ENCODE data around the gene ATP8A2. TPM values are rescaled to one million over a fixed set of nuclear protein-coding genes. Genes with fewer than 3 reads are reported as not detected.

ATP8A2 gene
- total RNA-seq, 2 experiments from 2014 or later, result 0.10 to 0.15 TPM

GRCh38 chr13:26022538-26023292 is 650.9 kb downstream of the ATP8A2 start:
- Mint-ChIP-seq H3K27ac (no peak overlapping the region), H3K9me3 (no peaks in the 10 kb centered on the region), H3K27me3 (peaks cover 7% of the 10 kb centered on the region), H3K4me1 (no peaks in the 10 kb centered on the region), H3K36me3 (ENCODE audit: low read depth) (no peaks in the 10 kb centered on the region), H3K4me3 (no peak overlapping the region)
- CTCF ChIA-PET, result no interaction called here
- POLR2A ChIA-PET, result no interaction called here
- no peak for DNase-seq

- ChIA-PET CTCF (no interaction called here), POLR2A (interaction anchor here (0.6 kb wide), 1 partner anchor 24 kb away, joined by 3 read pairs; no protein-coding TSS in a partner anchor)
- Mint-ChIP-seq H3K27me3 (peaks cover 7% of the 10 kb centered on the region), H3K4me1 (no peaks in the 10 kb centered on the region), H3K36me3 (ENCODE audit: low read depth) (no peaks in the 10 kb centered on the region), H3K4me3 (no peak overlapping the region), H3K27ac (no peak overlapping the region), H3K9me3 (no peaks in the 10 kb centered on the region)
- DNase-seq, result no peak
Measured at GRCh38 chr13:26024558-26024957, 652.8 kb downstream of the ATP8A2 start.

- POLR2A ChIA-PET, result no interaction called here
- CTCF ChIA-PET, result no interaction called here
- peaks cover 7% of the 10 kb centered on the region for H3K27me3 Mint-ChIP-seq
- no peaks in the 10 kb centered on the region for H3K9me3 Mint-ChIP-seq
- no peak overlapping the region for H3K27ac Mint-ChIP-seq
- DNase-seq, result no peak
- no peaks in the 10 kb centered on the region for H3K36me3 Mint-ChIP-seq (ENCODE audit: low read depth)
- no peaks in the 10 kb centered on the region for H3K4me1 Mint-ChIP-seq
- no peak overlapping the region for H3K4me3 Mint-ChIP-seq
Measured at GRCh38 chr13:26025196-26025595, 653.4 kb downstream of the ATP8A2 start.

- Mint-ChIP-seq H3K4me3 (no peak overlapping the region), H3K27ac (no peak overlapping the region), H3K36me3 (ENCODE audit: low read depth) (no peaks in the 10 kb centered on the region), H3K4me1 (no peaks in the 10 kb centered on the region), H3K27me3 (peaks cover 7% of the 10 kb centered on the region), H3K9me3 (peaks cover 1% of the 10 kb centered on the region)
- POLR2A ChIA-PET, result no interaction called here
- CTCF ChIA-PET, result no interaction called here
- DNase-seq, result no peak
Measured at GRCh38 chr13:26025771-26026170, 654.0 kb downstream of the ATP8A2 start.

GRCh38 chr13:26026211-26026610 is 654.4 kb downstream of the ATP8A2 start:
- CTCF ChIA-PET, result no interaction called here

GRCh38 chr13:26029581-26030136 is 657.9 kb downstream of the ATP8A2 start:
- H3K4me3 Mint-ChIP-seq, result no peak overlapping the region
- peaks cover 5% of the 10 kb centered on the region for H3K9me3 Mint-ChIP-seq
- ChIA-PET POLR2A (no interaction called here), CTCF (no interaction called here)
- H3K36me3 Mint-ChIP-seq (ENCODE audit: low read depth), result no peaks in the 10 kb centered on the region
- no peak overlapping the region for H3K27ac Mint-ChIP-seq
- H3K4me1 Mint-ChIP-seq, result no peaks in the 10 kb centered on the region
- H3K27me3 Mint-ChIP-seq, result peaks cover 5% of the 10 kb centered on the region
- no peak for DNase-seq

More at GRCh38 chr13:26026211-26026610, 654.4 kb downstream of the ATP8A2 start:
- Mint-ChIP-seq H3K27me3 (peaks cover 7% of the 10 kb centered on the region), H3K27ac (no peak overlapping the region), H3K4me3 (no peak overlapping the region), H3K4me1 (no peaks in the 10 kb centered on the region), H3K36me3 (ENCODE audit: low read depth) (no peaks in the 10 kb centered on the region), H3K9me3 (peaks cover 2% of the 10 kb centered on the region)
- DNase-seq, result no peak
- POLR2A ChIA-PET, result interaction anchor here (0.8 kb wide), 1 partner anchor 189 kb away, joined by 3 read pairs; no protein-coding TSS in a partner anchor

GRCh38 chr13:26030331-26030730 is 658.6 kb downstream of the ATP8A2 start:
- peaks cover 5% of the 10 kb centered on the region for H3K9me3 Mint-ChIP-seq
- no peaks in the 10 kb centered on the region for H3K36me3 Mint-ChIP-seq (ENCODE audit: low read depth)
- ChIA-PET CTCF (no interaction called here), POLR2A (no interaction called here)
- no peak overlapping the region for H3K4me3 Mint-ChIP-seq
- DNase-seq, result no peak
- H3K27ac Mint-ChIP-seq, result no peak overlapping the region
- H3K27me3 Mint-ChIP-seq, result peaks cover 3% of the 10 kb centered on the region
- no peaks in the 10 kb centered on the region for H3K4me1 Mint-ChIP-seq

- CTCF ChIA-PET, result no interaction called here
- no peak for DNase-seq
Measured at GRCh38 chr13:26034018-26034417, 662.2 kb downstream of the ATP8A2 start.

GRCh38 chr13:26036383-26036782 is 664.6 kb downstream of the ATP8A2 start:
- Mint-ChIP-seq H3K27ac (no peak overlapping the region), H3K4me3 (no peak overlapping the region), H3K4me1 (no peaks in the 10 kb centered on the region), H3K9me3 (peaks cover 3% of the 10 kb centered on the region), H3K36me3 (ENCODE audit: low read depth) (no peaks in the 10 kb centered on the region), H3K27me3 (peaks cover 4% of the 10 kb centered on the region)
- POLR2A ChIA-PET, result no interaction called here
- CTCF ChIA-PET, result interaction anchor here (0.6 to 0.7 kb wide), 2 partner anchors 9 to 530 kb away, joined by 3 read pairs; no protein-coding TSS in a partner anchor
- no peak for DNase-seq

More at GRCh38 chr13:26034018-26034417, 662.2 kb downstream of the ATP8A2 start:
- Mint-ChIP-seq H3K27ac (no peak overlapping the region), H3K9me3 (peaks cover 5% of the 10 kb centered on the region), H3K4me1 (no peaks in the 10 kb centered on the region), H3K27me3 (peaks cover 4% of the 10 kb centered on the region), H3K4me3 (no peak overlapping the region), H3K36me3 (ENCODE audit: low read depth) (no peaks in the 10 kb centered on the region)
- POLR2A ChIA-PET, result no interaction called here

- peaks cover 9% of the 10 kb centered on the region for H3K27me3 Mint-ChIP-seq
- H3K36me3 Mint-ChIP-seq (ENCODE audit: low read depth), result no peaks in the 10 kb centered on the region
- ChIA-PET CTCF (interaction anchor here (0.7 kb wide), 1 partner anchor 10 kb away, joined by 3 read pairs; no protein-coding TSS in a partner anchor), POLR2A (no interaction called here)
- H3K9me3 Mint-ChIP-seq, result no peaks in the 10 kb centered on the region
- H3K27ac Mint-ChIP-seq, result no peak overlapping the region
- DNase-seq, result peak; percentile 28
- H3K4me1 Mint-ChIP-seq, result no peaks in the 10 kb centered on the region
- no peak overlapping the region for H3K4me3 Mint-ChIP-seq
Measured at GRCh38 chr13:26037302-26037701, 665.5 kb downstream of the ATP8A2 start.

GRCh38 chr13:26038931-26039475 is 667.2 kb downstream of the ATP8A2 start:
- H3K27ac Mint-ChIP-seq, result no peak overlapping the region
- H3K4me1 Mint-ChIP-seq, result no peaks in the 10 kb centered on the region
- H3K36me3 Mint-ChIP-seq (ENCODE audit: low read depth), result no peaks in the 10 kb centered on the region
- DNase-seq, result no peak
- H3K9me3 Mint-ChIP-seq, result no peaks in the 10 kb centered on the region
- peaks cover 10% of the 10 kb centered on the region for H3K27me3 Mint-ChIP-seq
- POLR2A ChIA-PET, result no interaction called here
- H3K4me3 Mint-ChIP-seq, result no peak overlapping the region
- CTCF ChIA-PET, result no interaction called here

- Mint-ChIP-seq H3K9me3 (no peaks in the 10 kb centered on the region), H3K27me3 (peaks cover 8% of the 10 kb centered on the region), H3K4me3 (no peak overlapping the region), H3K36me3 (ENCODE audit: low read depth) (no peaks in the 10 kb centered on the region), H3K4me1 (peaks cover 9% of the 10 kb centered on the region), H3K27ac (no peak overlapping the region)
- no peak for DNase-seq
- ChIA-PET POLR2A (interaction anchor here (0.7 kb wide), 1 partner anchor 19 kb away, joined by 3 read pairs; no protein-coding TSS in a partner anchor), CTCF (no interaction called here)
Measured at GRCh38 chr13:26041444-26041843, 669.7 kb downstream of the ATP8A2 start.

GRCh38 chr13:26042785-26043184 is 671.0 kb downstream of the ATP8A2 start:
- Mint-ChIP-seq H3K27me3 (peaks cover 17% of the 10 kb centered on the region), H3K27ac (no peak overlapping the region), H3K9me3 (no peaks in the 10 kb centered on the region), H3K4me3 (no peak overlapping the region), H3K4me1 (peaks cover 9% of the 10 kb centered on the region), H3K36me3 (ENCODE audit: low read depth) (no peaks in the 10 kb centered on the region)
- POLR2A ChIA-PET, result no interaction called here
- CTCF ChIA-PET, result no interaction called here
- DNase-seq, result no peak
